22Rv1 (cell line): ENCODE data around the gene ATF1.

Experiments
- H3K27ac ChIP-seq: fragments of 450-650 bp; 2 replicates; pipeline ENCODE4 v1.5.1; 2017
- ZFX ChIP-seq: fragments of 450-650 bp; IDR thresholded peaks from 2 replicates; pipeline ENCODE4 v1.6.1; 2017; ENCODE audit warnings: antibody characterized with exemption, borderline replicate concordance
- TF ChIP-seq, protein P1 (sequence below): fragments of 450-650 bp; IDR thresholded peaks from 2 replicates; pipeline ENCODE4 v1.5.1; 2017; ENCODE audit warnings: mild to moderate bottlenecking

Gene ATF1

DNA sequence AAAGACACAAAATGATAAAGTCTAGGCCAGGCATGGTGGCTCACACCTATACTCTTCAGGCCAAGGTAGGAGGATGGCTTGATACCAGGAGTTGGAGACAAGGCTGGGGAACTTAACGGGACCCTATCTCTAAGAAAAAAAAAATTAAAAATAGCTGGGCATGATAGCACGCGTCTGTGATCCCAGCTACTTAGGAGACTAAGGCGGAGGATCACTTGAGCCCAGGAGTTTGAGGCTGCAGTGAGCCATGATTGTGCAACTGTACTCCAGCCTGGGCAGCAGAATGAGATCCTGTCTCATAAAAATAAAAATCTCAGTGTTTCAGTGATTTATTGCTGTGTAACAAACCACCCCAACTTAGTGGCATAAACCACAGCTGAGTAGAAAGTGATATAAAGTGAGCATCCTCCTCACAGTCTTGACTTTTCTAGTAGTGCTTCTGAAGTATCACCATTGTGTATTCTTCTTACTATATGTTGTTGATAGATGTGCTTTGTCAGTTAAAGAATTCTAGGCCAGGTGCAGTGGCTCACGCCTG lies 10.6 kb upstream of the ATF1 start:
- no peak overlapping the region for H3K27ac ChIP-seq
- TF ChIP-seq, protein P1, sequence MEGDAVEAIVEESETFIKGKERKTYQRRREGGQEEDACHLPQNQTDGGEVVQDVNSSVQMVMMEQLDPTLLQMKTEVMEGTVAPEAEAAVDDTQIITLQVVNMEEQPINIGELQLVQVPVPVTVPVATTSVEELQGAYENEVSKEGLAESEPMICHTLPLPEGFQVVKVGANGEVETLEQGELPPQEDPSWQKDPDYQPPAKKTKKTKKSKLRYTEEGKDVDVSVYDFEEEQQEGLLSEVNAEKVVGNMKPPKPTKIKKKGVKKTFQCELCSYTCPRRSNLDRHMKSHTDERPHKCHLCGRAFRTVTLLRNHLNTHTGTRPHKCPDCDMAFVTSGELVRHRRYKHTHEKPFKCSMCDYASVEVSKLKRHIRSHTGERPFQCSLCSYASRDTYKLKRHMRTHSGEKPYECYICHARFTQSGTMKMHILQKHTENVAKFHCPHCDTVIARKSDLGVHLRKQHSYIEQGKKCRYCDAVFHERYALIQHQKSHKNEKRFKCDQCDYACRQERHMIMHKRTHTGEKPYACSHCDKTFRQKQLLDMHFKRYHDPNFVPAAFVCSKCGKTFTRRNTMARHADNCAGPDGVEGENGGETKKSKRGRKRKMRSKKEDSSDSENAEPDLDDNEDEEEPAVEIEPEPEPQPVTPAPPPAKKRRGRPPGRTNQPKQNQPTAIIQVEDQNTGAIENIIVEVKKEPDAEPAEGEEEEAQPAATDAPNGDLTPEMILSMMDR: no peak
- TF ChIP-seq ZFX: no peak

DNA sequence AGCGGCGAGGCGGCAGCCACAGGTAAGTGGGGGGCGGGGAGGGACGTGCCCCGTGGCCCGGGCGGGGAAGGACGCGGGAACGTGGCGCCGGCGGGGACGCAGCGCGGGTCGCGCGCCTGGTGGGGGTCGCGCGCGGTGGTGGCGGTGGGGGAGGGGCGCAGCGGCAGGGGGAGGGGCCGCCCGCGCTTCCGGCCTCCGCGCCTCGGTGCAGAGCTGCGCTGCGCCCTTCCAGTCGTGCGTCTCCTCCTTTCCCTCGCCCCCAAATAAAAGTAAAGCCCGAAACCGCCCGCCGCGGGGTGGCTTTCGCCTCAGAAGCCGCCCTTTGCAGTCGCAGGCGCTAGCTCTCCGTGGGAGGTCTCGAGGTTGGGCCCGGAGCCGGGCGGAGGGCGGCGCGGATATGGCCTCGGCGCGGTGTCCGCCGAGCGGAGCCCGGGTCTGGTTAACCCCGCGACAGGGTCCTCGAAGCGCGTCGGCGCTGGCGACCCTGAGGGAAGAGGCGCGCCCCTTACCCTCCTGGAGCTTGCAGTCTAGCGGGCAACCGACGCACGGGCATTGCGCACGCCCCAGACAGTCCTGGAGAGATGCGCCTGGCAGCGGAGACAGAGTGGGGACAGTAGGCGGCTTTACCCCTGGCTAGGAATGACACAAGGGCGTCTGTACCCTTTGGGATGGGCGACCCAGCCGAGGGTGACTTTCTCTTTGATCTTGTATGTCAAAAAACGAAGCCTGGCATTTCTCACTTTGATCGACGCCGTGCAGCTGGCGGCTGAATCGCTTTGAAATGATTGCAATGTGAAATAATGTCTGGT lies 589 bp downstream of the ATF1 start:
- no peak for TF ChIP-seq ZFX
- TF ChIP-seq, protein P1: no peak
- peak overlapping the region; percentile 97 for H3K27ac ChIP-seq

DNA sequence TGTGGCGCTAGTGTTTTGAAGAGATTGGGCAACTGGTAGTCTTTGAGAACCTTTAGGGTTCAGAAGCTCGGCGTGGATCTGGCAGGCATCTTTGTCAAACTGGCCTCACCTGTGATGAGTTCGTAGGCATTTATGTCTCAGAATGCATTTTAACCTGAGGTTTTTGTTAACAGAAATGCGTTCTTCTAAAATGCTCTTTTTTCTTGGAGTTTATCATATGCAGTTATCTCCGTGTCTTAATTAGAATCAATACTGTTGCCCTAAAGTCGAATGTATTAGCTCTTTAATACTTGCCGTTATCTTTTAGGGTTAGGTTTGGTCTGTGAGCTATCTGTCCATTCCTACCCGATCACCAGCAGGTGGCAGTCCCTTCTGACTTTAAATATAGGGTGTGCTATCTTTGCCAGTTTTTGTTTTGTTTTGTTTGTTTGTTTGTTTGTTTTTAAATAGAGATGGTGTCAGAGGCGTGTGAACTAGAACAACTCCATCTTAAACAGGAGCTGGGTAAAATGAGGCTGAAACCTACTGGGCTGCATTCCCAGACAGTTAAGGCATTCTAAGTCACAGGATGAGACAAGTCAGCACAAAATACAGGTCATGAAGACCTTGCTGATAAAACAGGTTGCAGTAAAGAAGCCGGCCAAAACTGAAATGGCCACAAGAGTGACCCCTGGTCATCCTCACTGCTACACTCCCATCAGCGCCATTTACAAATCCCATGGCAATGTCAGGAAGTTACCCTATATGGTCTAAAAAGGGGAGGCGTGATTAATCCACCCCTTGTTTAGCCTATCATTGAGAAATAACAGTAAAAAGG lies 1.4 kb downstream of the ATF1 start:
- TF ChIP-seq, protein P1: peak; percentile 96
- TF ChIP-seq ZFX: no peak
- peak overlapping the region; percentile 97 for H3K27ac ChIP-seq

DNA sequence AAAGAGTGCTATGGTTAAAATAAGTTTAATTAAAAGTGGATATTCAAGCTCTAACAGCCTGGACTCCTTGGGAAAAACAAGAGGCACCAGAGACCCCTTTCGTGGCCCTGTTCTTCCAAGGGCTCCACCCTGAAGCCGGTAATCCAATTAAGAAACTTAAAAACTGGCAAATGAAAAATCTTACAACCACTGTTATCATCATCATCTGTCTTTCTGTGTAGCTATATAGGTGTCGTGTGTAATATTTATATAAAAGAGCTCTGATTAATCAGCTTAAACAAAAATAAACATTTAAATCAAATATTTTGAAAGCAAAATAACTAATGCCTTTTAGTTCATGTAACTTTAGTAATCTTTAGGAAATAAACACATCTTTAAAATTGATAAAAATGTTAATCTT lies 4.5 kb downstream of the ATF1 start:
- H3K27ac ChIP-seq: peak overlapping the region; percentile 36
- TF ChIP-seq, protein P1: no peak
- TF ChIP-seq ZFX: no peak

DNA sequence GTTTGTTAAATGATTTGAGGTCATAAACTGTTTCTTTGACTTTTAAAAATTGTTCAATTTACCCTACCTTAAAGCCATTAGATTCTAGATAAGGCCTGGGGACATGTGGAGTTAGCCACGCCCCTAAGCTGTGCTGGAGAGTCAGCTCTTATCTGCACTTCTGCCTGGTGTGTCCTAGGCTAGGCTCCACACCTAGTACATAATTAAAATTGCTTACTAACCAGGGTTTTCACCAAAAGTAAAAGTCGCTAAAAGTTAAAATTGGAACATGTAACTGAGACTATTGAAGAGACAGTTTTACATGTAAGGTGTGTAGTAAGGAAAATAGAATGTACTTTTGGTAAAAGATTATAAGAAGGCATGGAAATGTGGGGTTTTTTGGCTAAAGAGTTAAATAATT lies 4.9 kb downstream of the ATF1 start:
- H3K27ac ChIP-seq: peak overlapping the region; percentile 36

DNA sequence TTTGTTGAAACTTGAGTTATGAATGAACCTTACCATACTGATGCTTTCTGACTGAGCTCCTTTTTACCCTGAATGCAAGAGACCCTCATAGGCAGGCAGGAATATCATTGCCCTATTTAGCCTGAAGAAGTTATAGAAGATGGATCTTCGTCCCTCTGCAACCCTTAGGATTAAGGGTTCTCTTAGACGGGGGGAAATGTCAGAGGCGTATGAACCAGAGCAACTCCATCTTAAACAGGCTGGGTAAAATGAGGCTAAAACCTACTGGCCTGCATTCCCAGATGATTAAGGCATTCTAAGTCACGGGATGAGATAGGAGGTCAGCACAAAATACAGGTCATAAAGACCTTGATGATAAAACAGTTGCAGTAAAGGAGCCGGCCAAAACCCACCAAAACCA lies 7.5 kb downstream of the ATF1 start:
- TF ChIP-seq, protein P1: no peak
- TF ChIP-seq ZFX: no peak
- no peak overlapping the region for H3K27ac ChIP-seq

- TF ChIP-seq, protein P1: no peak
- no peak for TF ChIP-seq ZFX
- H3K27ac ChIP-seq: no peak overlapping the region
Measured at GRCh38 chr12:50772470-50772869, 8.6 kb downstream of the ATF1 start.
